ENCODE data around the gene BRMS1. TPM values are rescaled to one million over a fixed set of nuclear protein-coding genes. Genes with fewer than 3 reads are reported as not detected.

The BRMS1 gene
- polyA plus RNA-seq, 1 donor (not counting 4 experiments of a cell fraction or from before 2014, with no cell fraction given): 61.4 TPM

DNA sequence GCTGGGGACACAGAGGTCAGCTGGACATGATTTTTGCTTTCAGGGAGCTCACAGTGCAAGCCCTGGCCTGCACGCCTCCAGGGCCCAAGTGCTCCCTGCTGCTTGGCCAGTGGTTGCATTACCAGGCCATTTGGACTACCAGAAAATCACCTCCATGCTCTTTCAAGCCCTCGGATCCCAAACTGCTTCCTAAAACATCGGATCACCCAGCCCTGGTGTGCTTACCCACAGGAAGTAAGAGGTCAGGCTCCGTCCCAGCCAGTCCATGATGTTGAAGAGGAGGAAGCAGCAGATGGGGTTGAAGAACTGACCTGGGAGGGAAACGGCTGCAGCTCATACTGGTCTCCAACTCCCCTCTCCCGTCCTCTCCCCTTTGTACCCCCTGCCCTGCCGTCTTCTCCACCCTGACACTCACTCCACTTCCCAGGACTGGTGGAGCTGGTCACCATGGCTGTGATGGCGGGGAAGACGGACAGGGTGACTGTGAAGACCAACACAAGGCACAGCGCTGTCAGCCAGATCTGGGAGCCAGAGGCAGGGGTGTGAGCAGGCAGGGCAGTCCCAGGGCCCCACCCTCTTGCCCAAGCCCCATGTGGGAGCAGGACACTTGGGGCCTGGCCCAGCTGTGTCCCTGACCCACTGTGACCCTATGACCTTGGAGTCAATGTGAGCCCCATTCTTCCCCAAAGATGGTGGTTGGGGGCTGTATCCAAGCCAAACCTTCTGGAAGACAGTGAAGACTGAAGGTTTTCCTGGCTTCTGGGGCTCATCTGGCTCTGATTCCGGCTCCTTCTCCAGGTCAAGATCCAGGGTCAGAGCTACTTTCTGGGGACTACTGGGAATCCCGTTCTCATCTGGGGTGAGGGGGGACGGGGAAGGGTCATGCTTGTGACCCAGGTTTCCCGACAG, 21.1 kb upstream of the BRMS1 start:
- peaks cover 3% of the 10 kb centered on the region for H4K20me1 ChIP-seq (ENCODE audit: control insufficient read depth, extremely low read depth, insufficient read depth, low read length)
- DNase-seq (ENCODE audit: low read depth, low spot score) (no peak), FAIRE-seq (no peak)
- H3K9me3 ChIP-seq (ENCODE audit: control insufficient read depth, low read depth, low read length): no peaks in the 10 kb centered on the region
- no peaks in the 10 kb centered on the region for H3K27me3 ChIP-seq (ENCODE audit: control insufficient read depth, extremely low read depth, insufficient read depth, low read length)
- H2AFZ ChIP-seq (ENCODE audit: control insufficient read depth, low read length): no peak overlapping the region
- H3K27ac ChIP-seq (ENCODE audit: control insufficient read depth, insufficient read depth, low read length): no peak overlapping the region
- H3K9me1 ChIP-seq (ENCODE audit: control insufficient read depth, extremely low read depth, insufficient read depth, low read length): no peaks in the 10 kb centered on the region
- H3K36me3 ChIP-seq (ENCODE audit: control insufficient read depth in 2 of 2, extremely low read depth in 1 of 2, insufficient read depth in 2 of 2, low read length in 2 of 2): peaks cover 0 to 5% of the 10 kb centered on the region in 2 experiments
- no peak overlapping the region for H3K4me2 ChIP-seq (ENCODE audit: control insufficient read depth, extremely low read depth, insufficient read depth, low read depth, low read length)
- H3K4me1 ChIP-seq (ENCODE audit: control insufficient read depth, extremely low read depth, insufficient read depth, low read length): peaks cover 7% of the 10 kb centered on the region
- no peak for TF ChIP-seq EZH2 (IDR thresholded peaks at IDR 0.05; ENCODE audit: low read length)
- TF ChIP-seq CTCF (optimal IDR thresholded peaks at IDR 0.05 in 1 of 3, IDR thresholded peaks at IDR 0.05 in 1 of 3, conservative IDR thresholded peaks at IDR 0.05 in 1 of 3; ENCODE audit: extremely low read depth in 1 of 3, insufficient read depth in 2 of 3, low read length in 3 of 3): no peak
- no peak overlapping the region for H3K9ac ChIP-seq (ENCODE audit: control insufficient read depth, extremely low read depth, insufficient read depth, low read length)
- no peaks in the 10 kb centered on the region for H3K79me2 ChIP-seq (ENCODE audit: control insufficient read depth, insufficient read depth, low read length)
- dilution Hi-C loops (cut with MboI; ENCODE audit: extremely low pct_ligation_motif_present, low sequenced_read_pairs): no loop called here
- no peak overlapping the region for H3K4me3 ChIP-seq (ENCODE audit: control insufficient read depth in 2 of 3, extremely low read depth in 1 of 3, insufficient read depth in 2 of 3, low read depth in 1 of 3, low read length in 3 of 3)

GRCh38 chr11:66365166-66365565, 20.3 kb upstream of the BRMS1 start:
- no peak for TF ChIP-seq CTCF (optimal IDR thresholded peaks at IDR 0.05 in 1 of 3, IDR thresholded peaks at IDR 0.05 in 1 of 3, conservative IDR thresholded peaks at IDR 0.05 in 1 of 3; ENCODE audit: extremely low read depth in 1 of 3, insufficient read depth in 2 of 3, low read length in 3 of 3)
- no peak for TF ChIP-seq EZH2 (IDR thresholded peaks at IDR 0.05; ENCODE audit: low read length)

More at GRCh38 chr11:66365166-66365565, 20.3 kb upstream of the BRMS1 start:
- dilution Hi-C loops (cut with MboI; ENCODE audit: extremely low pct_ligation_motif_present, low sequenced_read_pairs): no loop called here
- no peak overlapping the region for H3K4me3 ChIP-seq (ENCODE audit: control insufficient read depth in 2 of 3, extremely low read depth in 1 of 3, insufficient read depth in 2 of 3, low read depth in 1 of 3, low read length in 3 of 3)
- H3K9me1 ChIP-seq (ENCODE audit: control insufficient read depth, extremely low read depth, insufficient read depth, low read length): no peaks in the 10 kb centered on the region
- H3K9me3 ChIP-seq (ENCODE audit: control insufficient read depth, low read depth, low read length): no peaks in the 10 kb centered on the region
- peaks cover 3% of the 10 kb centered on the region for H4K20me1 ChIP-seq (ENCODE audit: control insufficient read depth, extremely low read depth, insufficient read depth, low read length)
- H3K9ac ChIP-seq (ENCODE audit: control insufficient read depth, extremely low read depth, insufficient read depth, low read length): no peak overlapping the region
- no peak overlapping the region for H3K4me2 ChIP-seq (ENCODE audit: control insufficient read depth, extremely low read depth, insufficient read depth, low read depth, low read length)
- FAIRE-seq: no peak
- no peak overlapping the region for H2AFZ ChIP-seq (ENCODE audit: control insufficient read depth, low read length)
- peaks cover 0 to 5% of the 10 kb centered on the region in 2 experiments for H3K36me3 ChIP-seq (ENCODE audit: control insufficient read depth in 2 of 2, extremely low read depth in 1 of 2, insufficient read depth in 2 of 2, low read length in 2 of 2)
- H3K4me1 ChIP-seq (ENCODE audit: control insufficient read depth, extremely low read depth, insufficient read depth, low read length): peaks cover 1% of the 10 kb centered on the region
- no peak for DNase-seq (ENCODE audit: low read depth, low spot score)
- H3K27ac ChIP-seq (ENCODE audit: control insufficient read depth, insufficient read depth, low read length): no peak overlapping the region
- H3K27me3 ChIP-seq (ENCODE audit: control insufficient read depth, extremely low read depth, insufficient read depth, low read length): no peaks in the 10 kb centered on the region
- no peaks in the 10 kb centered on the region for H3K79me2 ChIP-seq (ENCODE audit: control insufficient read depth, insufficient read depth, low read length)
